ENCODE data around the gene SUPT20HL2. TPM values are rescaled to one million over a fixed set of nuclear protein-coding genes. Genes with fewer than 3 reads are reported as not detected.

Gene SUPT20HL2
- total and polyA plus RNA-seq, 2 of the 8 experiments (the other 6 are each of a cell fraction or from before 2014, with no cell fraction given), result not detected

DNA sequence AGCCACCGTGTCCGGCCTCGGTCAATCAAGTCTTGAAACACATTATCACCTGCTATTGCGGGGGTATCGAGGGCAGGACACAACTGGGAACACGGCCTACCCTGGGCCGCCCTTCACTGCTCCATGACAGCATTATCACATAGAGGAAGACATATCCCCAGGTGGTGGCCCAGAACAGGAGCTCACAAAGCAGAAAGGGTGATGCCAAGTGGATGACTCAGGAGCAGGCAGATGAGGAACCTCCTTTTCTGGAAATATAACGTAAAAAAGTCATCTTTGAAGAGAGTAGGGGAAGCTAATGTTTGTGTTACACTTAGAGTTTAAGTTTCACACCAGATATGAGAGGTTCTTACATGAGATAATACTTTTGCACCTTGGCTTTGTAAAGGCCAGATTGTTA, 41.2 kb upstream of the SUPT20HL2 start (continued):
- no peak for TF ChIP-seq SUZ12 (IDR thresholded peaks at IDR 0.05; ENCODE audit: low read length)
